Measurements from ENCODE around the gene AMPD1.

AMPD1 gene

DNA sequence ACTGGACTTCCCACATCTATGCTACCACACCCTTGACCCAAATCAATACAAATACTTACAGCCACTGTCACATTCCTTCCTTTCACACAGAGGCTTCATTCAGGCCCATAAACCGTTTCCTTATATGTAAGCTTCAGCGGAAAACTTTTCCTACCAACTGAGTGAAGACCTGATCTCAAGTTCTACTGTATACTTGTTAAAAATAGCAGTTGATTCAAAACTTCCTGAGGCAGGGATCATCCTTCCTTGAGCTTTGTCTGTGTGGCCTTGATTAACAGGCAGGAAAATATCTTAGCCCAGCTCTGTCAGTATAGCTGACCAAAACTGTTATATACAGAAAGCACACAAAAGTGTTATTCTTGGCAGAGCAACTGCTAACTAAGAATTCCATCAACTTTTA lies 68.2 kb downstream of the AMPD1 start:
- FAIRE-seq = no peak

DNA sequence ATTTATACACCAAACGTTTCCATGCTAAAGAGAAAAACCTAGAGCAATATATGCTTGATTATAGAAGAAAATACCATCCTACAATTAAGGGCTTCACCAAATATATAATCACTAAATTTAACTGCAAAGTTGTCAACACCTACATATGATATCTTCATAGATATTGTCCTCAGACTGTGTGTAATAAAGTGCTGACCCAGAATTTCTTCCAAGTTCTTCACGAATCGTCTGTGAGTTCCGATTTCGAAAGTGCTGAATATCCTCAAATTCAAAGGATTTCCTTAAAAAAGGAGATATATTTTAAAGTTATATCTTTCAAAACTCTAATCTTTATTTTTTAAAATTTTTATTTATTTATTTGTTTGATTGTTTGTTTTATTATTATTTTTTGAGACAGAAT lies 72.0 kb downstream of the AMPD1 start:
- FAIRE-seq = no peak
